T-helper 2 cell treated with Interferon-gamma antibody and Interleukin-4, amounts not matched to agents 100 ng/mL and 5 ng/mL, for 36 hours (primary cell): ENCODE results near the gene ENDOU. TPM values are rescaled to one million over a fixed set of nuclear protein-coding genes. Genes with fewer than 3 reads are reported as not detected.

Experiments used
- intact Hi-C: fragments of 100-400 bp; cut with micrococcal nuclease; formaldehyde crosslinking; loops from one replicate; pipeline ENCODE4 v1.15.1; 2023
- total RNA-seq: library from RNA; stranded (reverse); gene quantifications from 2 replicates; pipeline ENCODE4 v1.2.3, GENCODE V29; 2022

Gene ENDOU
- total RNA-seq, 1 donor from 2014 or later: not detected

DNA sequence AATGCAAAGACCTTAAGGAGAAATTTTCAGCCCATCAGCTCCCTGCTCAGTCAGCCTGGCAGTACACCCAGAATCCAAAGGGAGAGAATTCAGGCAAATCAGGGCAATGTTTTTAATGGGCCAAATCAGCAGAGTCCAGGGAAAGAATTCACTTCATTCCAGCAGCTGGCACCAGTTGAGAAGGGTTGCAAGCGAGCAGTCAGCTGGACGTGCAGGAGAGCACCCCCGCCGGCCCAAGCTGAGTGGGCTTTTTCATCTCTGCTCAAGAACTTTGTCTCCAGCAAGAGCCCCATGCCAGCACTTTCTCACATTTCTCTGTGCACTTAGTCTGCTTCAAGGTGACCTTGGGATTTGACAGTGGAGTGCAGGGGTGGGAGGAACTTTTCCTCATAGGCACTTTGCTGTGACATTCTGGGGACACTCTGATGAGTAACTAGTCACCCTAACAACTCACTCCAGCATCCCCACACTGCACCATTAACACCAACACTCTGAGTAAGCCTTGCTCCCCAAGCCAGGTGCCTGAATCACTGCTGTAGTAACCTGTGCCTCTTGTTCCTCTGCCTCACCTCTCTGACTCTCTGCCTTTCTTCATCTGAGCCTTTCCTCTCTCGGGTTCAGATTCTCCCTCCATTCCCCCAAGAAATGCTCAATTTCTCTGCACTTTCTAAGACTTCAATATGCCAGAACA, 2.2 kb downstream of the ENDOU start:
- intact Hi-C loops: no loop called here

DNA sequence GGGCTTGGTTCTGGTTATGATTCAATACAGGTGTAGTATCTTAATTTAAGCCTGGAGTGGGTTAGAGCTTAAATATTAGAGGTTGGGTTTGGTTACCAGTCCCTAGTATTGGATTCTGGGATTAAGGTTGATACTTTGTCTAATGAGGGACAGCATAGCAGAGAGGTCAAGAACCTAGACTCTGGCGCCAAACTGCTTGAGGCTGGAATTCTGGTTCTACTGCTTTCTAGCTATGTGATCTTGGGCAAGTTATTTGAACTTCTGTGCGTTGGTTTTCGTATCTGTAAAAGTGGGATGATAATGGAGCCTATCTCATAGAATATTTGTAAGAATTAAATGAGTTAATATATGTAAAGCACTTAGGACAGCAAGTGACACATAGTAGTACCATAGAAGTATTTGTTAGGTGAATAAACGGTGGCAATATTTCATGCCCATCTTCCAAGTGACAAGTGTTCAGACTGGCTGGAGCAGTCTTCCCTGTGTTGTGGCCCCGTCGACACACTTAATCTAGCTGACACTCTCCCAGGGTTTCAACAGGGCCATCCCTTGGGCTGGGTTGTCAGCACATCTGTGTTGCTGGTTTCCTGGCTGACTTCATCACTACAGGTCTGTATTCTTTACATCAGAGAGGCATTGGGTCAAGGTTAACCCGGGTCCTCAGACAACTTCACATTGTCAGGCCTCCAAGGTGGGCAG, 3.0 kb downstream of the ENDOU start:
- intact Hi-C loops: no loop called here

DNA sequence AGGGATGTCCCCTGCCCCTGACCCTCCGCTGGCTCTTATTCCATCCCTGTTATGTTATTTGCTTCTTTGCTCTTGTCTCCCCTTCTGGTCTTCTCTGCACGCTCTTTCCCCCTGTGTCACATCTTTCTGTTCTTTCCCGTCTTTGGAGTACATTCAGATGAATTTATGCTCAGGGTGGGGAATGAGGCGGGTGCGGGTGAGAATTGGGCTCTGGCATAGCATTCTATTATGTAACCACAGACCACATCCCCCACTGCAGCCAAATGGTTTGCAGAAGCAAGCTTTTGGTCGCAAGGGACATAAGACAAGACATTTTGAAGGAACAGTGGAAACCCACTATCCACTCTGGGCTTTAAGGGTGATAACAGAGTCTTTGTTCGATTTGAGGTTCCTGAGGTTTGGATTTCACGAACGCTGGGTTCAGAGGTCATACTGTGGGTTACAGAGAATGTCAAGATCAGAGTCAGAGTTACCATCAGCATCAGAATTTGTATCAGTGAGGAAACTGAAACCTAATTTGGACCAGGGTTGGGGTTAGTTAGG, 3.8 kb downstream of the ENDOU start:
- intact Hi-C loops: no loop called here

DNA sequence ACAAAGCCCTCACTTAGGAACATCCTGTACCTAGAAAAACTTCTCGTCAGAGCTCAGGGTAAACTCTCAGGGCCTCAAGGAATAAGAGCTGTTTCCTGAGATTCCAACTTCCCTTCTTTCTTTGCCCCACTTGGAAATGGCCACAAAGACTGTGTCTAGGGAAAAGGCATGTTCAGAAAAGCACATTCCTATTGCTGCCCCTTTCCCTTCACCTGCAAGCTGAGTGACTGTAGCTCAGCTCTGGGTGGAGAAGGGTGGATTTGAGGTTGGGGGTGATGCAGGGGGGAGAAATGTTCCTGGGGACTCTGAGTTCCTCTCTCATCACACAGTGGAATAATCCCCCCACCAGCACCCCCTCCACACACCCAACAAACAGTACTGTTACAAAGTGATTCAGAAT, 6.8 kb downstream of the ENDOU start:
- intact Hi-C loops: no loop called here

DNA sequence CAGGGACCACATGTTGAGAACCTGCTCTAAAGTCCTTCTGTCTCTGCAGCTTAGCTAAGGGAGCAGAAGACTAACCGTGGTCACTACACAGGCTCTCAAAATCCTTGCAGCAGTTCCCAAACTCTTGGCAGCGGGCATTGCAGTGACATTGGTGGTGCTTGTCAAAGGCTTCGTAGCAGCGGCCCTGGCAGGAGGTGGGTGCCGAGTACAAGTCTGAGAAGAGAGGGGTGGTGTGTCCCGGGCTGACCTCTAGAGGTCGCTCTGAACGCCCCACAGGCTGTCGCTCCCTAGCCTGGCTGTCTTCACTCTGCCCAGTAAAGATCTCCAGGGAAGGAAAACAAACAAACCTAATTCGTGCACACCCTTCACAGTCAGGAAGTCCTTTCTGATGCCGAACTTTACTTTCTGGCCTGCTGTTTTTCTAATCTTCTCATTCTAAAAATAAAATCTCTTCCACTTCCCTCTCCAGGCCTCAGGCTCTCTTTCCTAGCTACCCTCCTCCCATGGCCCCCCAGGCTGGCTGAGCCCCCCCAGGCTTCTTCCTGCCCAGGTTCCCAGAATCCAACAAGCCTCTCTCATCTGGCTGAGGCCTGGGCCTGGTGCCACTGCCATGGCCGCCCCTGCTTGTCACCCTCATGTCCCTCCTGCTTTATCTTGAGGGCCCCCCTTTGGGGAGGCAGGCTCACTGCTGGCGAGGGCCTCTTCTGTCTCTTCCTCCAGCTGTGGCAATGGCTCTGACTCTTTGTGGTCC, 7.7 kb downstream of the ENDOU start:
- intact Hi-C loops: no loop called here

DNA sequence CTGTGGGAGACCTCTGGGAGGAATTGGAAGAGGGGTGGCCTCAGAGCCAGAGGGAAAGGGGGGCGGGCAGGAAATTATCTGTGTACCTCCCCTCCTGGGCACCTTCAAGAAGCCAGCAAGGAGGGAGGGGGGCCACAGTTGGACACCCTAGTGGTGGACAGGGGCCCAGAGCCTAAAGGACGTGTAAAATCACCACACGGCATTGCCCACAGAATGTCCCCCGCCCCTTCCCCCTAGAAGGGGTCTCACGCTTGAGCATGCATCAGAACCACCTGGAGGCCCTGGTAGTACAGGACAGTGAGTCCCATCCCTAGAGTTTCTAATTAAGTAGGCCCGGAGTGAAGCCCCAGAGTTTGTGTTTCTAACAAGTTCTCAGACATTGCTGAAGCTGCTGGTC, 8.2 kb downstream of the ENDOU start:
- intact Hi-C loops: no loop called here

DNA sequence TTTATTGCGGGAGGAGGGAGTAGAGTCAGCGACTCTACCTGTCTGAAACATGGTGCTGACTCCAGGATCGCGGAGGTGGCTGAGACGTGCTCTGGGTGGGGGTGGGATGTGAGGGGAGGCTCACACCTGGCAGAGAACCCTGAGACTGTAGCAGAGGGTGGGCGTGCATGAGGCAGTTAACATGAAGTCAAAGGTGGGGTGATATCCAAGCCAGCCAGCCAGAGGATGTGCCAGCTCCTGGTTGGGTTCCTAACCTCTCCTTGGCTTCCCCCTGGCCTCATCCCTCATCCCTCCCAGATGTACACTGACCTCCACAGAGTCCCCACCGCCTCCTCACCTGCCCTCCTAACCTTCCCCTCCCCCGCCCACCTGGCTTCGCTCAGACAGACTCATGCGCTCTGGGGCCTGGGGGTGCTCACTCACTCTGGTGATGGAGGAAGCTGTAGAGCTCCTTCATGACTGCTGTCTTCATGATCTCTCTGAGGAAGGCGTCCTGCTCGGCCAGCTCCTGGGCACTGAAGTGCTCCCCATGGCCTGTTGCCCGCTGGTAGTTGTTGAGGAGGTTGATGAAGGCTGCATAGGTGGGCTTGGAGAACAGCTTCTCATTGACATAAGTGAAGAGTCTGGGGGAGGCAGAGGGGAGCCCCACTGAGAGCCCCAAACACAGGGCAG, 9.3 kb downstream of the ENDOU start:
- intact Hi-C loops: loop anchor here (1.0 to 2.0 kb wide), 7 partner anchors 10 to 449 kb away; partner anchors contain the start of gene RPAP3

DNA sequence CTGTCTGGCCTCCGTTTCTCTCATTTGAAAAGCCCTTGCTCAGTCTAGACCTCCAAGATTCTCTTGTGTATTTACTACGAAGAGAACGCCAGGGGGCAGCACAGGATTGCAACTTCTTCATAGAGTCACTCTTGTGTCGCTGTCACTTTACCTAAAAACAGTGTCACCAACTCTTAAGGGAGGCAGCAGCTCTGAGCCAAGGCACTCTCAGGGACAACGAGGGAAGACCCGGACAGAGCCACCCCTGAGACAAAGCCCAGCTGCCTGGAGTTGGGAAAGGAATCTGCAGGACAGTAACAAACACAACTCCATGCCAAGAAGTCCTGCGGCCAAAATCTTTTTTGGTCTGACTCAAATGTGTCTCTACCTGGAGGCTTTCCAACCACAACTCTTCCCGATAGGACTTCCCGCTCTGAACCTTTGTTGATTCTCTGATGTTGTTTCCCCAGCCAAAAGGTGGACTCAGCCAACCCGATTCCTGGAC, 9.9 kb downstream of the ENDOU start:
- intact Hi-C loops: loop anchor here (1.0 to 2.0 kb wide), 7 partner anchors 9 to 450 kb away; partner anchors contain the start of gene RPAP3

DNA sequence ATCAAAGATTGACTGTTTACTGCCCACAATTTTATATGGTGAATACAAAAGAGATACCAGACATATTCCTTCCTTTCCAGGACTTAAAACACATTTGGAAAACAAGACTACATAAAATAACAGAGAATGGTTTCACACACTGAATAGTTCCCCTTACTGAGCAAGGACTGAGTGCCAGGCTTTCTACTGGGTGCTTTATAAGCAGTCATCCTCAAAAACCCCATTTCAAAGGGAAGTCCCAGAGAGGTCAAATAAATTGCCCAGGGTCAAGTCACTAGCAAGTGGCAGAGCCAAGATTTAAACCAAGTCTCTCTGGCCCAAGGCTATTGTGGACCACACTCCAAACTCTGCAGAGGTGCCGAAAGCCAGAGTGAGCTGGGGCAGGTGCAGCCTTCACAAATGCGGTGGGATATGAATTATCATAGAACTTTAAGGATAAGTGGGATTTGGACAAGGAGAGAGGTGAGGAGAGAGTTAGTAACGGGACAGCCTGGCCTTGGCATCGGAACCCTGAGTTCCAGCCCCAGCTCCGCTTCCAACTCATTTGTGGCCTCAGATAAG, 10.4 kb downstream of the ENDOU start:
- intact Hi-C loops: loop anchor here (1.0 to 2.0 kb wide), 7 partner anchors 9 to 450 kb away; partner anchors contain the start of gene RPAP3

DNA sequence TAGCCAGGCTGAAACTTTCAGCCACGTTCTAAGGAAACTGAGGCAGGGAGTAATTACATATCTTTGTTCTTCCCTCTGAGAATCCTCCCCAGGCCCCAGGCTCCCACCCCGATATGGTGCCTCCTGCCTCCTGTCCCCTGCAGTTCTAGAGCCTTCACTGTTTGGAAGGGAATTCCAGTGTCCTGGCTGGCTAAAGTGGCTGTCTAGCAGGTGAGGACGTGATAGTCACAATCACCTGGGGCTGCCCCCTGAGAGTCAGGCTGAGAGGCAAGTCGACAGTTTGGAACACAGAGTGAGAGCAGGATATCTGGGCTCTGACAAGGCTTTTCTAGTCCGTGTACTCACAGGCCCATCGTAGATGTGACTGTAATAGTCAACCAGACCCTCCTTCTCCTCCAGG, 13.1 kb downstream of the ENDOU start:
- intact Hi-C loops: no loop called here

DNA sequence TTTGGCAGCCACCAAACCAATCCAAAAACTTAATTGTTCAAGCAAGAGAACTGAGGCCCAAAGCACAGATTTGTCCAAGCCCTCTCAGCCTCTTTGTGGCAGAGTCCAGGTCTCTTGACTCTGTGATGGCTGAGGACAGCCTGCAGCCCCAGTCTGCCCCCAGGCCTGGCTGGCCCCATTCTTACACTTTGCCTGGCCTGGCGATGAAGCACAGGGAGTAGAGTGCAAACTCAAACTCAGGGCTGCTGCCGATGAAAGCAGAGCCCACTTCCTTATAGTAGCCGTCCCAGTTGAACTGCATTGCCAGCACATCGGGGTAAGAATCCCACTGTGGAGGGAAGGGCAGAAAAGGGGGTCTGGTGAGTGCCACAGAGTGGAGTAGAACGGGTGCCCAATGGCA, 13.8 kb downstream of the ENDOU start:
- intact Hi-C loops: no loop called here

DNA sequence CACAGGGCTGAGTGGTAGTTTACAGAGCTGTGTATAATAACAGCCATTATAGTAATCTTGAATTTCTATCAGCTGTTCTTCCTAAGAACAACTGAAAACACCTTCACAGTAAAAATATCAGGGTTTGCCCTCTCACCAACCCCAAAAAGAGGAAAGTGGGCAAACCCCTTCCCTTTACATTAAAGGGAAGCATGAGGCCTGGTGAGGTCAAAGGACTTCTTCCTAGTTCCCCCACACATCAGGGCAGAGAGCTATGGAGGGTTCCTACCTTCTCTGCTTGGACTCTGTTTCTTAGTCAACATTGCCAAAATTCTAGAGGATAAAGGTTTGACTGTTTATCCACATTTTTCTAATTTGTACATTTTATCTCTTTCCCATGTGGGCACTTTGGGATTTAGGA, 15.0 kb downstream of the ENDOU start:
- intact Hi-C loops: no loop called here

DNA sequence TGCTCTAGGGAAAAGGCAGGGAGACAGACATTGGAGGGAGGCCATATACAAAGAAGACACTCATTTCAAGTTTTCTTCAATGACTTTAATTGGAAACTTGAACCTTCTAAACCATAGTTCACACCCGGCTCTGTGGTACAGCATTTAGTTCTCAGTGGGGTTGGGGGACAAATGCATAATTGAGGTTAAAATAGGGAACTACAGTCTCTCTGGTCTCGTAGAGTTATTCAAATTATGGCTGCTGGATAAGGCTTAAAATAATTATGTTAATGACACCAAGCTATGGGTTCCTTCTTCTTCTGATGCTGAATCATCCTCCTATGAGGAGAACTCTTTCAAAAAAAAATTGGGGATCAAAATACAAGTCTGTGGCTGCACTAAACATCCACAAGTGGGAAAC, 15.6 kb downstream of the ENDOU start:
- intact Hi-C loops: loop anchor here (5.0 to 10.0 kb wide), 9 partner anchors 57 to 1492 kb away; partner anchors contain the start of genes ASB8, CCDC184, SLC38A2 and TMEM106C

DNA sequence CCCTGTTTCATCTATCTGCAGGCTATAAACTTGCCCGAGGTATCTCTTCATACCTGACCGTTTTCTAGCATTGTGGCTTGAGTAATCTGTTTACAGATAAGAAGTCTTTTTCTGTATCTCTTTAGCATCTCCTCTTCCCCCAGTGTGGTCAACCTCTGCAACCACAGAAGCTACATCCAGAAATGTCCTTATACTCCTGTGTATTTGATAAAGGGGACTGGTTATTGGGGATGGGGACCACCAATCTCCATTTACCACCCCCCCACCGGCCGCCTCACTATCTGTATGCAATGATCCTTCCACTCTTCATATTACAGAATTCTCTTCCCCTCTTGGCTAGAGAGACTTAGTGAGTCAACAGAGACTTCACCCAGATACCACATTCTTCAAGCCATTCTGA, 16.1 kb downstream of the ENDOU start:
- intact Hi-C loops: loop anchor here (5.0 to 10.0 kb wide), 9 partner anchors 57 to 1492 kb away; partner anchors contain the start of genes ASB8, CCDC184, SLC38A2 and TMEM106C

DNA sequence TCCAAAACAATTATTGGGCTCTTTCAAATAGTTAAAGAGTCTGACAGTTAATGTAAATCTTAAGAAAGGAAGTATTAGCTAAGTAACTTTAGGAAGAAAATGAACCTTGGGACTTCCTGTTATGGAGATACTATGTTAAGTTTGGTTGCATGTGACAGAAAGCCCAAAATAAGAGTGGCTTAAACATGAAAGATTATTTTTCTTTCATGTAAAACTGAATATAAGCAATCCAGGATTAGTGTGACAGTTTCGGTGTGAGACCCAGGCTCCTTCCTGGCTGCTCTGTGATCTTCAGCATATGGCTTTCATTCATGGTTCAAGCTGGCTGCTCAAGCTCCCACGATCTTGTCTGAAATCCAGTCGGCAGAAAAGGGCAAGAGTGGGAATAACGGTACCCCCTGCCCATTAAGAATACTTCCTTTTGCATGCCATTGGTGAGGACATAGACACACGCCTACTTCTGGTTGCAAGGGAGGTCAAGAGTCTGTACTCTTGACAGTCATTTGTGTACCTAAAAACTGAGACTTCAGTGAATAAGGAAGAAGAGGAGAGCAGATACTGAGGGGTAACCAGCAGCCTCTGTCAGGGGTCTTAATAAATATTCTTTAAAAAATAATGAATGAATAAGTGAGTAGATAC, 17.3 kb downstream of the ENDOU start:
- intact Hi-C loops: loop anchor here (2.0 to 10.0 kb wide), 12 partner anchors 56 to 1491 kb away; partner anchors contain the start of genes ASB8, CCDC184, HDAC7 and SENP1

DNA sequence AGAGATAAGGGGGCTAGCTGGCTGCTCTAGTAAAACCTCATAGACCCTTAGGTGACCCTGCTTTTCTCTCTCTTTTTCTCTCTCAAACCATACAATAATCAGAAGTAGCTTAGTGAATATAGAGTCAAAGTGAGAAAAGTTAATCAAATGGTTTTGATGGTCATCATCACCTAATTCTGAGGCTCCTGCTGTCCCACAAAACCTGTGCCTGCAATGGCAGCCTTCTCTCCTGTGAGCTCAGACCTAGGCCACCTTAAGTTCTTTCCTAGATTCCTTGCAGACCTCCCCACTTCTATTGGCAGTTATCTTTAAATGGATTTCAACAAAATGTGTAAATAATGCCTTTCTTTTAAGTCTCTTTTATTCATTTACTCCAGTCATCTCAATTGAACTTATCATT, 17.9 kb downstream of the ENDOU start:
- intact Hi-C loops: loop anchor here (2.0 to 10.0 kb wide), 12 partner anchors 55 to 1490 kb away; partner anchors contain the start of genes ASB8, CCDC184, HDAC7 and SENP1

DNA sequence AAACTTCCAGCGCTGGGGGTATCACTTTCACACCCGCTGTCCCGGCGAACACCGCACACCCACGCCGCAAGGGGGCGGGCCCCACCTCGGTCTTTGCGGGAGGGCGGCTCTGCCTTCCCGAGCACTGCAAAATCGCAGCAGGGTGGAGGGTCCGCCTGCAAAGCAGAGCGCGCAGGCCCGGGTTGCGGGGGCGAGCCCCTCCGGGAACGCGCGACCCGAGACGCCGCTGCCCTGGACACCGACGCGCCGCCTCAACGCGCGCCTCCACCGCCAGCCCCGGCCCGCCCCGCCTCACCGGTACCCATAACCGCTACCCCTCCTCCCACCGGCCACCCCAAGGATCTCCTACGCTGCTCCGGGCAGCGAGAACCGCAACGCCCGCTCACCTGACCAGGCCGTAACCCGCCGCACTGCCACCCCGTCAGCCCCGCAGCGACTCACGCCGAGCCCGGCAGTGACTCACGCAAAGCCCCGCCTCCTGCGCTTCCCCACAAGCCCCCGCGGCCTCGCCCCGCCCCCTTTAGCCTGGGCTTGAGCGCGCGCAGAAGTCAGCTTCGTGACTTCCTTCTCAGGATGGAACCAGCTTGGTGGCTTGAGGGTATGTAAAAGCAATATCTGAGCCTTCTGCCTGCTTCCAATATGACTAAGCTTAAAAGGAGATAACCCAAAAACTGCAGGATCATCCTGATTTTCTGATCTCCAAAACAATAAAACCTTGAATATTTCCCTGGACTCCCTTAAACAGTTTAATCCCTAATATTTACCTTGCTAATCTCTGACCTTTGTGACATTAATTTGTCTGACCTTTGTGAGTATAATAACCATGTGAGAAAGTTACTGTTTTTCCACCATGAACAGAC, 19.5 kb downstream of the ENDOU start, which contains the start of gene RPAP3:
Gene RPAP3, minus strand, starts transcription at position 465 of the 860 bp plus-strand sequence. CDS start 3,190 bp downstream, outside the sequence.
- intact Hi-C loops: loop anchor here (1.0 to 10.0 kb wide), 13 partner anchors 10 to 1488 kb away; partner anchors contain the start of genes ASB8, CCDC184, HDAC7 and SENP1

DNA sequence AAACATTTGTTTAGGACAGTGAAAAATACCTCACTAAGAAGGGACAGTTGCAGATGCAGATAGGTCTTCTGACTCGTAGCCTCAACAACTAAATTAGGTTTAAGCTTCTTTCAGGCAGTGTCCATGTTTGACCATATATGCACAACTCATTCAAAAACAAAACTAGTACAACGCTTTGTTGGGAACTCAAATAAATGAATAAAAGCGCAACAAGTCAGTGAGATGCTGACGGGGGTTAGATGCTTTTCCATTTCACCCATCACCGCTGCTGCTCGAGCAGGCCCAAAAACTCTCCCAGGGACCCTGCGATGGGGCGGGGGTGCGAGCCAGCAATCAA, 20.1 kb downstream of the ENDOU start:
- intact Hi-C loops: loop anchor here (5.0 to 10.0 kb wide), 9 partner anchors 53 to 1488 kb away; partner anchors contain the start of genes ASB8, CCDC184, SLC38A2 and TMEM106C
